Testis (tissue), 2 donors: ENCODE measurements around the gene METAP1D.

Source experiments
- POLR2A ChIP-seq: fragments of 450-650 bp; IDR thresholded peaks from one replicate; pipeline ENCODE4 v1.6.1; 2017; ENCODE audit warnings: antibody characterized with exemption, mild to moderate bottlenecking, moderate library complexity
- TF ChIP-seq, protein P1 (sequence below), 3 experiments: fragments of 450-650 bp in 2 of 3; fragments of 200-600 bp in 1 of 3; sonication (generic) in 1 of 3; IDR thresholded peaks; one replicate each; pipeline ENCODE4 v1.5.1; 2016 to 2019; ENCODE audit warnings: antibody characterized with exemption in 3 of 3, mild to moderate bottlenecking in 2 of 3, moderate library complexity in 1 of 3

DNA sequence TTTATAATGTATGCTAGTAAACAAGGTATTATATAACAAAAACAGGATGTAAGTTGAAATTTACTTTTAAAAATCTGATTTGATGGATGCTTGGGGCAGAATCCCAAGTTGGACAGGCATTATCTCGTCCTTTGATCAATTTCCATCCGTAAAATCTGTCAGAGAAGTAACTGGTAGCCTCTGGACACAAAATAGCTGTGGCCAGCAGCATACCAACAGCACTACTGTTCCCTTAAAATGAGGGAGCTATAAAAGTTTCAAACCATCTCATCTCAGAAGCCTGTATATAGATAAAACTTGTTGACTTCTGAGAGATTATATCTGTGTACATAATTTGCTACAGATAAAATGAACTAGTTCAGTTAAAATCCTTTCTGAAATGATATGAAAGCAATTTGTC is 14.7 kb upstream of the METAP1D start:
- TF ChIP-seq POLR2A: no peak
- TF ChIP-seq, protein P1, sequence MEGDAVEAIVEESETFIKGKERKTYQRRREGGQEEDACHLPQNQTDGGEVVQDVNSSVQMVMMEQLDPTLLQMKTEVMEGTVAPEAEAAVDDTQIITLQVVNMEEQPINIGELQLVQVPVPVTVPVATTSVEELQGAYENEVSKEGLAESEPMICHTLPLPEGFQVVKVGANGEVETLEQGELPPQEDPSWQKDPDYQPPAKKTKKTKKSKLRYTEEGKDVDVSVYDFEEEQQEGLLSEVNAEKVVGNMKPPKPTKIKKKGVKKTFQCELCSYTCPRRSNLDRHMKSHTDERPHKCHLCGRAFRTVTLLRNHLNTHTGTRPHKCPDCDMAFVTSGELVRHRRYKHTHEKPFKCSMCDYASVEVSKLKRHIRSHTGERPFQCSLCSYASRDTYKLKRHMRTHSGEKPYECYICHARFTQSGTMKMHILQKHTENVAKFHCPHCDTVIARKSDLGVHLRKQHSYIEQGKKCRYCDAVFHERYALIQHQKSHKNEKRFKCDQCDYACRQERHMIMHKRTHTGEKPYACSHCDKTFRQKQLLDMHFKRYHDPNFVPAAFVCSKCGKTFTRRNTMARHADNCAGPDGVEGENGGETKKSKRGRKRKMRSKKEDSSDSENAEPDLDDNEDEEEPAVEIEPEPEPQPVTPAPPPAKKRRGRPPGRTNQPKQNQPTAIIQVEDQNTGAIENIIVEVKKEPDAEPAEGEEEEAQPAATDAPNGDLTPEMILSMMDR (IDR thresholded peaks at IDR 0.05): no peak
